ENCODE data around the gene KIF26B.
A peak's percentile ranks its signal among the peaks of the same experiment; 100 is the strongest.

GRCh38 chr1:245153081-245153551 is 1.7 kb upstream of the KIF26B start:
- no peak for TF ChIP-seq POLR2A (IDR thresholded peaks at IDR 0.05)
- peak in 4 of 7 experiments; percentile 41 to 58 (median 55) for TF ChIP-seq CTCF (IDR thresholded peaks at IDR 0.05)
- TF ChIP-seq POLR2AphosphoS5 (IDR thresholded peaks at IDR 0.05): no peak
- no peak for TF ChIP-seq EP300 (IDR thresholded peaks at IDR 0.05)

Measured in stomach (tissue), 4 donors.